ENCODE data around the gene PCDH9.

DNA sequence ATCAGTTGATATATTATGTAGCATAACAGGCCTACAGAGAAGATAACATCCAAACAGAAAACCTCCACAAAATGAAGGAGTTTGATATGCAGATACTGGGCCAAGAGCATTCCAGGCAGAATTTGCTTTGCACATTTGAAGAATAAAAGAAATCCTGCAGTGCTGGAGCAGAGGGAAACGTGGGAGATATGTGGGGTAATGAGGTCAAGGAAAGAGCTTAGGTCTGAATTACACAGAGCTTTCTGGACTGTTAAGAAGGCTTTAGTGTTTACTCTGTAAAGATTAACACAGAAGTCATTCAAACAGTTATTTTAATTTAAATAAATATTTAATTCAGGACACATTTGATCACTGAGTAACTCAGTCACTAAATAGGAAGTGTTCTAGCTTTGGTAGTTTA lies 692.7 kb downstream of the PCDH9 start:
- TF ChIP-seq CTCF (conservative IDR thresholded peaks at IDR 0.05; ENCODE audit: low read depth in 2 of 2) = no peak
- TF ChIP-seq EZH2 (IDR thresholded peaks at IDR 0.05; ENCODE audit: low read depth, unreplicated experiment) = no peak
- no peak for TF ChIP-seq POLR2AphosphoS5 (IDR thresholded peaks at IDR 0.05; ENCODE audit: low read depth)
- TF ChIP-seq EZH2phosphoT487 (IDR thresholded peaks at IDR 0.05; ENCODE audit: unreplicated experiment) = no peak
- TF ChIP-seq, protein P1, sequence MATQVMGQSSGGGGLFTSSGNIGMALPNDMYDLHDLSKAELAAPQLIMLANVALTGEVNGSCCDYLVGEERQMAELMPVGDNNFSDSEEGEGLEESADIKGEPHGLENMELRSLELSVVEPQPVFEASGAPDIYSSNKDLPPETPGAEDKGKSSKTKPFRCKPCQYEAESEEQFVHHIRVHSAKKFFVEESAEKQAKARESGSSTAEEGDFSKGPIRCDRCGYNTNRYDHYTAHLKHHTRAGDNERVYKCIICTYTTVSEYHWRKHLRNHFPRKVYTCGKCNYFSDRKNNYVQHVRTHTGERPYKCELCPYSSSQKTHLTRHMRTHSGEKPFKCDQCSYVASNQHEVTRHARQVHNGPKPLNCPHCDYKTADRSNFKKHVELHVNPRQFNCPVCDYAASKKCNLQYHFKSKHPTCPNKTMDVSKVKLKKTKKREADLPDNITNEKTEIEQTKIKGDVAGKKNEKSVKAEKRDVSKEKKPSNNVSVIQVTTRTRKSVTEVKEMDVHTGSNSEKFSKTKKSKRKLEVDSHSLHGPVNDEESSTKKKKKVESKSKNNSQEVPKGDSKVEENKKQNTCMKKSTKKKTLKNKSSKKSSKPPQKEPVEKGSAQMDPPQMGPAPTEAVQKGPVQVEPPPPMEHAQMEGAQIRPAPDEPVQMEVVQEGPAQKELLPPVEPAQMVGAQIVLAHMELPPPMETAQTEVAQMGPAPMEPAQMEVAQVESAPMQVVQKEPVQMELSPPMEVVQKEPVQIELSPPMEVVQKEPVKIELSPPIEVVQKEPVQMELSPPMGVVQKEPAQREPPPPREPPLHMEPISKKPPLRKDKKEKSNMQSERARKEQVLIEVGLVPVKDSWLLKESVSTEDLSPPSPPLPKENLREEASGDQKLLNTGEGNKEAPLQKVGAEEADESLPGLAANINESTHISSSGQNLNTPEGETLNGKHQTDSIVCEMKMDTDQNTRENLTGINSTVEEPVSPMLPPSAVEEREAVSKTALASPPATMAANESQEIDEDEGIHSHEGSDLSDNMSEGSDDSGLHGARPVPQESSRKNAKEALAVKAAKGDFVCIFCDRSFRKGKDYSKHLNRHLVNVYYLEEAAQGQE (IDR thresholded peaks at IDR 0.05; ENCODE audit: unreplicated experiment) = no peak
- TF ChIP-seq JUNB (IDR thresholded peaks at IDR 0.05; ENCODE audit: unreplicated experiment) = no peak
- TF ChIP-seq CREB1 (CRISPR knock-in tag; IDR thresholded peaks at IDR 0.05; ENCODE audit: low read depth) = no peak
- no peak for TF ChIP-seq ZNF331 (CRISPR knock-in tag; IDR thresholded peaks at IDR 0.05; ENCODE audit: low read depth)
- no peak for TF ChIP-seq STAT1 (IDR thresholded peaks at IDR 0.05; ENCODE audit: unreplicated experiment)

Data from GM23338 (cell line).